Astrocyte (in vitro differentiated cells and primary cell): ENCODE measurements around the gene RAD50. TPM values are rescaled to one million over a fixed set of nuclear protein-coding genes. Genes with fewer than 3 reads are reported as not detected.

ENCODE experiments used
- DNase-seq: peaks from one replicate; pipeline ENCODE4 v3.0.0-alpha.2; 2010; ENCODE audit warnings: low read depth
- FAIRE-seq: peaks from 2 replicates; lab custom pipeline; 2011; peaks lifted over from hg19 to GRCh38; lab: Jason Lieb, UNC
- H2AFZ ChIP-seq: 2 replicates; pipeline ENCODE4 v1.6.0; 2012; ENCODE audit warnings: low read depth, low read length, inconsistent platforms
- H3K27ac ChIP-seq: 2 replicates; pipeline ENCODE4 v1.5.1; 2011; ENCODE audit warnings: low read depth, low read length, inconsistent platforms
- H3K27me3 ChIP-seq: 2 replicates; pipeline ENCODE4 v1.6.0; 2011; ENCODE audit warnings: low read length, inconsistent platforms; ENCODE audit not compliant: insufficient read depth
- H3K36me3 ChIP-seq: 2 replicates; pipeline ENCODE4 v1.5.1; 2011; ENCODE audit warnings: low read length, inconsistent platforms; ENCODE audit not compliant: insufficient read depth
- H3K4me1 ChIP-seq: 2 replicates; pipeline ENCODE4 v1.5.1; 2011; ENCODE audit warnings: low read length, inconsistent platforms; ENCODE audit not compliant: insufficient read depth
- H3K4me2 ChIP-seq: 2 replicates; pipeline ENCODE4 v1.6.0; 2012; ENCODE audit warnings: low read length, inconsistent platforms
- H3K4me3 ChIP-seq: 2 replicates; pipeline ENCODE4 v1.5.1; 2011; ENCODE audit warnings: low read depth, mild to moderate bottlenecking, low read length, inconsistent platforms; ENCODE audit not compliant: insufficient read depth
- H3K79me2 ChIP-seq: 2 replicates; pipeline ENCODE4 v1.6.0; 2012; ENCODE audit warnings: mild to moderate bottlenecking, low read length, inconsistent platforms; ENCODE audit not compliant: insufficient read depth
- H3K9ac ChIP-seq: 2 replicates; pipeline ENCODE4 v1.6.0; 2012; ENCODE audit warnings: mild to moderate bottlenecking, low read length, inconsistent platforms
- H3K9me3 ChIP-seq: 2 replicates; pipeline ENCODE4 v1.5.1; 2012; ENCODE audit warnings: low read depth, mild to moderate bottlenecking, low read length, inconsistent platforms; ENCODE audit not compliant: insufficient read depth
- H4K20me1 ChIP-seq: 2 replicates; pipeline ENCODE4 v1.6.0; 2012; ENCODE audit warnings: low read length, inconsistent platforms; ENCODE audit not compliant: insufficient read depth
- H3K27ac Mint-ChIP-seq: one replicate; pipeline ENCODE4 v1.8.0; 2021; ENCODE audit warnings: mild to moderate bottlenecking, mixed read lengths; ENCODE audit not compliant: unreplicated experiment
- H3K27me3 Mint-ChIP-seq: one replicate; pipeline ENCODE4 v1.8.0; 2021; ENCODE audit warnings: low read depth, mixed read lengths; ENCODE audit not compliant: unreplicated experiment
- H3K36me3 Mint-ChIP-seq: one replicate; pipeline ENCODE4 v1.8.0; 2021; ENCODE audit warnings: low read depth, mixed read lengths; ENCODE audit not compliant: unreplicated experiment
- H3K4me1 Mint-ChIP-seq: one replicate; pipeline ENCODE4 v1.8.0; 2021; ENCODE audit warnings: low read depth, mixed read lengths; ENCODE audit not compliant: unreplicated experiment
- H3K4me3 Mint-ChIP-seq: one replicate; pipeline ENCODE4 v1.8.0; 2021; ENCODE audit warnings: mild to moderate bottlenecking, moderate library complexity, mixed read lengths; ENCODE audit not compliant: unreplicated experiment
- H3K9me3 Mint-ChIP-seq: one replicate; pipeline ENCODE4 v1.8.0; 2021; ENCODE audit warnings: mild to moderate bottlenecking, mixed read lengths; ENCODE audit not compliant: unreplicated experiment
- EZH2 ChIP-seq: IDR thresholded peaks from 2 replicates; pipeline ENCODE4 v1.6.1; 2012; ENCODE audit warnings: mild to moderate bottlenecking, low read length, inconsistent platforms; ENCODE audit not compliant: insufficient read depth
- total RNA-seq: library from RNA; stranded (reverse); gene quantifications from 2 replicates; pipeline ENCODE4 v1.2.1, GENCODE V29; 2021
- TF ChIP-seq, protein P1 (sequence below): IDR thresholded peaks from 2 replicates; pipeline ENCODE4 v1.5.1; 2011; ENCODE audit warnings: low read depth, mild to moderate bottlenecking, inconsistent platforms, low read length, moderate library complexity; ENCODE audit not compliant: insufficient read depth

Gene RAD50
- total RNA-seq, 1 donor from 2014 or later, result 26.8 TPM

- H3K27ac ChIP-seq, result no peak overlapping the region
- Mint-ChIP-seq H3K27ac (no peak overlapping the region), H3K9me3 (no peaks in the 10 kb centered on the region), H3K4me1 (peaks cover 12% of the 10 kb centered on the region), H3K4me3 (peak overlapping the region; percentile 60), H3K27me3 (peaks cover 35% of the 10 kb centered on the region), H3K36me3 (no peaks in the 10 kb centered on the region)
- DNase-seq (no peak), FAIRE-seq (no peak)
- TF ChIP-seq EZH2, result peak; percentile 55
- TF ChIP-seq, protein P1, sequence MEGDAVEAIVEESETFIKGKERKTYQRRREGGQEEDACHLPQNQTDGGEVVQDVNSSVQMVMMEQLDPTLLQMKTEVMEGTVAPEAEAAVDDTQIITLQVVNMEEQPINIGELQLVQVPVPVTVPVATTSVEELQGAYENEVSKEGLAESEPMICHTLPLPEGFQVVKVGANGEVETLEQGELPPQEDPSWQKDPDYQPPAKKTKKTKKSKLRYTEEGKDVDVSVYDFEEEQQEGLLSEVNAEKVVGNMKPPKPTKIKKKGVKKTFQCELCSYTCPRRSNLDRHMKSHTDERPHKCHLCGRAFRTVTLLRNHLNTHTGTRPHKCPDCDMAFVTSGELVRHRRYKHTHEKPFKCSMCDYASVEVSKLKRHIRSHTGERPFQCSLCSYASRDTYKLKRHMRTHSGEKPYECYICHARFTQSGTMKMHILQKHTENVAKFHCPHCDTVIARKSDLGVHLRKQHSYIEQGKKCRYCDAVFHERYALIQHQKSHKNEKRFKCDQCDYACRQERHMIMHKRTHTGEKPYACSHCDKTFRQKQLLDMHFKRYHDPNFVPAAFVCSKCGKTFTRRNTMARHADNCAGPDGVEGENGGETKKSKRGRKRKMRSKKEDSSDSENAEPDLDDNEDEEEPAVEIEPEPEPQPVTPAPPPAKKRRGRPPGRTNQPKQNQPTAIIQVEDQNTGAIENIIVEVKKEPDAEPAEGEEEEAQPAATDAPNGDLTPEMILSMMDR, result no peak
- no peaks in the 10 kb centered on the region for H3K9me3 ChIP-seq
- peak overlapping the region; percentile 49 for H3K4me3 ChIP-seq
- H3K79me2 ChIP-seq, result no peaks in the 10 kb centered on the region
- H2AFZ ChIP-seq, result peak overlapping the region; percentile 87
- H3K36me3 ChIP-seq, result no peaks in the 10 kb centered on the region
- H3K4me1 ChIP-seq, result peaks cover 2% of the 10 kb centered on the region
- no peaks in the 10 kb centered on the region for H3K27me3 ChIP-seq
- no peaks in the 10 kb centered on the region for H4K20me1 ChIP-seq
- peak overlapping the region; percentile 38 for H3K9ac ChIP-seq
- H3K4me2 ChIP-seq, result peak overlapping the region; percentile 87
Measured at GRCh38 chr5:132655821-132656773, 99.3 kb downstream of the RAD50 start.

- no peak overlapping the region for H3K27ac Mint-ChIP-seq
- H3K4me1 Mint-ChIP-seq, result peaks cover 16% of the 10 kb centered on the region
- DNase-seq, result no peak
- Histone ChIP-seq H3K4me1 (peaks cover 2% of the 10 kb centered on the region), H4K20me1 (no peaks in the 10 kb centered on the region), H3K79me2 (no peaks in the 10 kb centered on the region), H3K9me3 (no peaks in the 10 kb centered on the region), H2AFZ (peak overlapping the region; percentile 87), H3K27ac (no peak overlapping the region), H3K4me2 (peak overlapping the region; percentile 87), H3K4me3 (peak overlapping the region; percentile 49), H3K36me3 (no peaks in the 10 kb centered on the region), H3K27me3 (no peaks in the 10 kb centered on the region), H3K9ac (peak overlapping the region; percentile 38)
- H3K9me3 Mint-ChIP-seq, result no peaks in the 10 kb centered on the region
- no peaks in the 10 kb centered on the region for H3K36me3 Mint-ChIP-seq
- TF ChIP-seq, protein P1, result no peak
- no peak for TF ChIP-seq EZH2
- H3K27me3 Mint-ChIP-seq, result peaks cover 37% of the 10 kb centered on the region
- H3K4me3 Mint-ChIP-seq, result no peak overlapping the region
- FAIRE-seq, result no peak
Measured at GRCh38 chr5:132656774-132657355, 100.1 kb downstream of the RAD50 start.
